Measurements from ENCODE around the gene ADCK2.
A peak's percentile ranks its signal among the peaks of the same experiment; 100 is the strongest.

DNA sequence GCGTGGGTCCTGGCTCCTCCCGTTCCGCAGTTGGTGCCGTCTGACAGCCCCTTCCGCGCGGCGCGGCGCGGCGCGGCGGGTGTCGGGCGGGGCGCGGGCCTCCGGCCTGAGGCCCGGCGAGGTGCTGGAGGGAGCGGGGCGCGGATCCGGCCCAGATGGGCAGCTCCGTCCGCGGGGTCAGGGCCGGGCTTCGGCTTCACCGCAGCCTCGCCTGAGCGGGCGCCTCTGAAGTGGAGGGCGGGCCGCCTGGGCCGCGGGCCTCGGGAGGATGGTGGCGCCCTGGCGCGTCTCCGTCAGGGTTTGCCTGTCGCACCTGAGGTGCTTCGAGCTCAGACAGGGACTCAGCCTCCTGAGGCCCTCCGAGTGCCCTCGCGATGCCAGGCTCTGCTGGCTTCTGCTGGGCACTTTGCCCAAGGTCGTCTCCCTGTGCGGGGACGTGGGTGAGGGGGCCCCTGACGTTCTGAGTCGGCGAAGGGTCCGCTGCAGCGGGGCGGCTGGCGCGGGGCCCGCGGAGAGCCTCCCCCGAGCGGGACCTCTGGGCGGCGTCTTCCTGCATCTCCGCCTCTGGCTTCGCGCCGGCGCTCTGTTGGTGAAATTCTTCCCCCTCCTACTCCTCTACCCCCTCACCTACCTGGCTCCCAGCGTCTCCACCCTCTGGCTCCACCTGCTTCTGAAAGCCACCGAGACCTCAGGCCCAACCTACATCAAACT, 473 bp downstream of the ADCK2 start:
- TF ChIP-seq, protein P1, sequence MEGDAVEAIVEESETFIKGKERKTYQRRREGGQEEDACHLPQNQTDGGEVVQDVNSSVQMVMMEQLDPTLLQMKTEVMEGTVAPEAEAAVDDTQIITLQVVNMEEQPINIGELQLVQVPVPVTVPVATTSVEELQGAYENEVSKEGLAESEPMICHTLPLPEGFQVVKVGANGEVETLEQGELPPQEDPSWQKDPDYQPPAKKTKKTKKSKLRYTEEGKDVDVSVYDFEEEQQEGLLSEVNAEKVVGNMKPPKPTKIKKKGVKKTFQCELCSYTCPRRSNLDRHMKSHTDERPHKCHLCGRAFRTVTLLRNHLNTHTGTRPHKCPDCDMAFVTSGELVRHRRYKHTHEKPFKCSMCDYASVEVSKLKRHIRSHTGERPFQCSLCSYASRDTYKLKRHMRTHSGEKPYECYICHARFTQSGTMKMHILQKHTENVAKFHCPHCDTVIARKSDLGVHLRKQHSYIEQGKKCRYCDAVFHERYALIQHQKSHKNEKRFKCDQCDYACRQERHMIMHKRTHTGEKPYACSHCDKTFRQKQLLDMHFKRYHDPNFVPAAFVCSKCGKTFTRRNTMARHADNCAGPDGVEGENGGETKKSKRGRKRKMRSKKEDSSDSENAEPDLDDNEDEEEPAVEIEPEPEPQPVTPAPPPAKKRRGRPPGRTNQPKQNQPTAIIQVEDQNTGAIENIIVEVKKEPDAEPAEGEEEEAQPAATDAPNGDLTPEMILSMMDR (IDR thresholded peaks at IDR 0.05), result no peak
- peak; percentile 7 to 31 for TF ChIP-seq POLR2A (IDR thresholded peaks at IDR 0.05)

All from Peyer's patch (tissue), 4 donors.